HCT116 (cell line): ENCODE measurements around the gene LRG1. TPM values are rescaled to one million over a fixed set of nuclear protein-coding genes. Genes with fewer than 3 reads are reported as not detected.

ENCODE experiments used
- ATAC-seq: fragments of 200-7000 bp; cut with Tn5 transposase; 2 replicates; pipeline ENCODE4 v1.9.1; 2020; ENCODE audit warnings: mild to moderate bottlenecking, moderate library complexity
- BruUV-seq: library from RNA; stranded (reverse); fragments of 400-500 nt; replicated peaks from 2 replicates; lab custom pipeline; 2021; lab: Mats Ljungman, UMichigan
- CTCF ChIA-PET: fragments of 300-600 bp; sonication (Branson Sonifier 250); formaldehyde crosslinking; loops from one replicate; lab custom pipeline; 2021; ENCODE audit warnings: antibody characterized with exemption; lab: Charles Lee
- POLR2A ChIA-PET: fragments of 300-600, 350-600 bp; sonication (Branson Sonifier 250); formaldehyde crosslinking; loops from one replicate; lab custom pipeline; 2021; ENCODE audit warnings: antibody characterized with exemption; lab: Charles Lee
- RAD21 ChIA-PET, 2 experiments: fragments of 300-600 bp; sonication (Branson Sonifier 250); formaldehyde crosslinking; loops; one replicate each; lab custom pipeline; 2023; ENCODE audit warnings: low total read pairs in 2 of 2; ENCODE audit not compliant: uncharacterized antibody in 2 of 2, unreplicated experiment in 2 of 2, low non-redundant PET in 1 of 2; lab: Charles Lee
- DNase-seq: peaks from one replicate; pipeline ENCODE4 v3.0.0-alpha.2; 2010; ENCODE audit warnings: low read depth, low spot score
- H2AFZ ChIP-seq: fragments of 200-600 bp; shearing (Covaris generic), sonication (generic); 2 replicates; pipeline ENCODE4 v1.6.1; 2017; ENCODE audit warnings: low read depth, mixed run types, mixed read lengths, antibody characterized with exemption, low read length; ENCODE audit not compliant: poor library complexity, severe bottlenecking
- H3K27ac ChIP-seq: 2 replicates; pipeline ENCODE4 v1.5.1; 2012; ENCODE audit warnings: low read depth, low read length
- H3K27me3 ChIP-seq: fragments of 200-600 bp; sonication (generic); 2 replicates; pipeline ENCODE4 v1.6.1; 2016; ENCODE audit warnings: mixed run types, low read length, mixed read lengths; ENCODE audit not compliant: insufficient read depth
- H3K36me3 ChIP-seq, 2 experiments: fragments of 200-500 bp in 1 of 2; fragments of 200-600 bp in 1 of 2; sonication (Bioruptor generic) in 1 of 2; sonication (generic) in 1 of 2; 2 replicates each; pipeline versions ENCODE4 v1.5.1 to v1.6.1; 2014 to 2016; ENCODE audit warnings: low read length in 2 of 2, inconsistent platforms in 1 of 2, mixed read lengths in 1 of 2, mixed run types in 1 of 2; ENCODE audit not compliant: insufficient read depth in 2 of 2, control insufficient read depth in 1 of 2
- H3K4me1 ChIP-seq, 2 experiments: fragments of 200-600 bp in 1 of 2; sonication (generic) in 1 of 2; 2 replicates each; pipeline versions ENCODE4 v1.5.1 to v1.6.1; 2012 to 2017; ENCODE audit warnings: low read length in 2 of 2, inconsistent platforms in 1 of 2, mild to moderate bottlenecking in 1 of 2, mixed read lengths in 1 of 2, mixed run types in 1 of 2, moderate library complexity in 1 of 2; ENCODE audit not compliant: insufficient read depth in 2 of 2, control insufficient read depth in 1 of 2
- H3K4me2 ChIP-seq: fragments of 200-600 bp; sonication (generic); 2 replicates; pipeline ENCODE4 v1.6.1; 2017; ENCODE audit warnings: mixed run types, low read length, mixed read lengths
- H3K4me3 ChIP-seq, 2 experiments: fragments of 200-600 bp in 1 of 2; sonication (generic) in 1 of 2; replicated peaks in 1 of 2; 2 replicates each; pipeline ENCODE4 v1.5.1; 2011 to 2016; ENCODE audit warnings: low read length in 2 of 2, control low read depth in 1 of 2, low read depth in 1 of 2, mild to moderate bottlenecking in 1 of 2, mixed read lengths in 1 of 2, mixed run types in 1 of 2
- H3K79me2 ChIP-seq: fragments of 200-600 bp; sonication (generic); 2 replicates; pipeline ENCODE4 v1.6.1; 2017; ENCODE audit warnings: mild to moderate bottlenecking, mixed run types, low read length, moderate library complexity, mixed read lengths; ENCODE audit not compliant: insufficient read depth
- H3K9ac ChIP-seq: fragments of 200-600 bp; sonication (generic); 2 replicates; pipeline ENCODE4 v1.6.1; 2016; ENCODE audit warnings: low read length, mixed read lengths
- H3K9me2 ChIP-seq: fragments of 200-600 bp; sonication (generic), shearing (Covaris generic); 2 replicates; pipeline ENCODE4 v1.6.1; 2017; ENCODE audit warnings: mixed run types, mild to moderate bottlenecking, moderate library complexity; ENCODE audit not compliant: insufficient read depth
- H3K9me3 ChIP-seq, 2 experiments: fragments of 200-500 bp in 1 of 2; fragments of 200-600 bp in 1 of 2; sonication (Bioruptor generic) in 1 of 2; sonication (generic) in 1 of 2; 2 replicates each; pipeline ENCODE4 v1.6.1; 2014 to 2017; ENCODE audit warnings: low read length in 2 of 2, mixed read lengths in 2 of 2, inconsistent platforms in 1 of 2, low read depth in 1 of 2, mild to moderate bottlenecking in 1 of 2, mixed run types in 1 of 2, moderate library complexity in 1 of 2; ENCODE audit not compliant: control insufficient read depth in 1 of 2, insufficient read depth in 1 of 2
- H4K20me1 ChIP-seq: fragments of 200-600 bp; sonication (generic), shearing (Covaris generic); 2 replicates; pipeline ENCODE4 v1.6.1; 2017; ENCODE audit warnings: mixed run types, mild to moderate bottlenecking, moderate library complexity; ENCODE audit not compliant: insufficient read depth
- CBX3 ChIP-seq: IDR thresholded peaks from 2 replicates; pipeline ENCODE4 v1.6.1; 2012; ENCODE audit warnings: low read depth
- CTCF ChIP-seq, 3 experiments: fragments of 200-600 bp in 1 of 3; sonication (generic) in 1 of 3; IDR thresholded peaks in 2 of 3; conservative IDR thresholded peaks in 1 of 3; 2 replicates each; pipeline ENCODE4 v1.5.1; 2012 to 2017; ENCODE audit warnings: low read depth in 2 of 3, low read length in 2 of 3, antibody characterized with exemption in 1 of 3, borderline replicate concordance in 1 of 3, control low read depth in 1 of 3, mild to moderate bottlenecking in 1 of 3, mixed read lengths in 1 of 3, mixed run types in 1 of 3, moderate library complexity in 1 of 3; ENCODE audit not compliant: insufficient read depth in 1 of 3
- EGR1 ChIP-seq: IDR thresholded peaks from 2 replicates; pipeline ENCODE4 v1.6.1; 2012; ENCODE audit warnings: low read depth
- EZH2 ChIP-seq: fragments of 200-600 bp; sonication (generic); IDR thresholded peaks from 2 replicates; pipeline ENCODE4 v1.6.1; 2017; ENCODE audit warnings: antibody characterized with exemption, mixed run types
- EZH2phosphoT487 ChIP-seq: fragments of 200-600 bp; IDR thresholded peaks from 2 replicates; pipeline ENCODE4 v1.6.1; 2018; ENCODE audit warnings: antibody characterized with exemption, borderline replicate concordance
- FOSL1 ChIP-seq: IDR thresholded peaks from 2 replicates; pipeline ENCODE4 v1.6.1; 2012; ENCODE audit warnings: low read depth
- JUND ChIP-seq: IDR thresholded peaks from 2 replicates; pipeline ENCODE4 v1.6.1; 2012
- POLR2A ChIP-seq: IDR thresholded peaks from 2 replicates; pipeline ENCODE4 v1.7.0; 2011; ENCODE audit warnings: borderline replicate concordance; ENCODE audit not compliant: insufficient read depth, insufficient read length; ENCODE audit errors: extremely low read depth
- SIN3A ChIP-seq: IDR thresholded peaks from 2 replicates; pipeline ENCODE4 v1.6.1; 2012; ENCODE audit warnings: low read depth
- SP1 ChIP-seq: IDR thresholded peaks from 2 replicates; pipeline ENCODE4 v1.6.1; 2012; ENCODE audit warnings: low read depth
- SRF ChIP-seq: IDR thresholded peaks from 2 replicates; pipeline ENCODE4 v1.6.1; 2012; ENCODE audit warnings: low read depth
- TCF7L2 ChIP-seq: IDR thresholded peaks from 2 replicates; pipeline ENCODE4 v1.7.0; 2011; ENCODE audit warnings: borderline replicate concordance, inconsistent platforms; ENCODE audit not compliant: insufficient read depth, insufficient read length; ENCODE audit errors: extremely low read depth
- YY1 ChIP-seq: IDR thresholded peaks from 2 replicates; pipeline ENCODE4 v1.6.1; 2011; ENCODE audit warnings: low read length, low read depth, moderate library complexity, mild to moderate bottlenecking; ENCODE audit not compliant: insufficient replicate concordance; ENCODE audit errors: extremely low read depth
- ZBTB33 ChIP-seq: IDR thresholded peaks from 2 replicates; pipeline ENCODE4 v1.6.1; 2011; ENCODE audit warnings: mild to moderate bottlenecking, low read length, moderate library complexity; ENCODE audit not compliant: insufficient replicate concordance; ENCODE audit errors: extremely low read depth
- ZNF274 ChIP-seq: fragments of 200-500 bp; sonication (Bioruptor generic); IDR thresholded peaks from 2 replicates; pipeline ENCODE4 v1.6.1; 2014; ENCODE audit warnings: mild to moderate bottlenecking, low read depth, low read length, inconsistent platforms
- intact Hi-C: fragments of 100-400 bp; cut with micrococcal nuclease; formaldehyde crosslinking; loops from 2 replicates; pipeline ENCODE4 v1.10.0; 2022
- total RNA-seq: library from RNA; stranded (reverse); gene quantifications from one replicate; pipeline ENCODE4 v1.2.1, GENCODE V29; 2021; ENCODE audit not compliant: unreplicated experiment
- TF ChIP-seq, protein P1 (sequence below): IDR thresholded peaks from 2 replicates; pipeline ENCODE4 v1.6.1; 2012; ENCODE audit warnings: low read depth

Gene LRG1
- total RNA-seq, 1 experiment from 2014 or later, result 1.3 TPM

GRCh38 chr19:4497770-4498389 is 42.0 kb downstream of the LRG1 start:
- Histone ChIP-seq H2AFZ (no peak overlapping the region), H3K36me3 (peaks cover 0 to 20% of the 10 kb centered on the region in 2 experiments; a peak in 2 of 4 replicates), H3K9me3 (no peaks in the 10 kb centered on the region), H3K4me2 (no peak overlapping the region), H3K4me3 (no peak overlapping the region), H4K20me1 (no peaks in the 10 kb centered on the region), H3K27me3 (no peaks in the 10 kb centered on the region), H3K27ac (no peak overlapping the region), H3K9me2 (no peaks in the 10 kb centered on the region), H3K4me1 (peaks cover 0 to 3% of the 10 kb centered on the region in 2 experiments; a peak in 2 of 4 replicates), H3K9ac (no peak overlapping the region)
- RAD21 ChIA-PET, result no interaction called here
- CTCF ChIA-PET, result no interaction called here
- BruUV-seq, result no TSS peak
- POLR2A ChIA-PET, result no interaction called here
- ATAC-seq, result no peak
- intact Hi-C loops, result no loop called here
- DNase-seq, result no peak
- TF ChIP-seq EZH2, result no peak
- no peak for TF ChIP-seq TCF7L2
- no peak for TF ChIP-seq POLR2A
- TF ChIP-seq CBX3, result no peak
- TF ChIP-seq YY1, result no peak
- no peak for TF ChIP-seq EGR1
- no peak for TF ChIP-seq SRF
- no peak for TF ChIP-seq EZH2phosphoT487
- TF ChIP-seq, protein P1, sequence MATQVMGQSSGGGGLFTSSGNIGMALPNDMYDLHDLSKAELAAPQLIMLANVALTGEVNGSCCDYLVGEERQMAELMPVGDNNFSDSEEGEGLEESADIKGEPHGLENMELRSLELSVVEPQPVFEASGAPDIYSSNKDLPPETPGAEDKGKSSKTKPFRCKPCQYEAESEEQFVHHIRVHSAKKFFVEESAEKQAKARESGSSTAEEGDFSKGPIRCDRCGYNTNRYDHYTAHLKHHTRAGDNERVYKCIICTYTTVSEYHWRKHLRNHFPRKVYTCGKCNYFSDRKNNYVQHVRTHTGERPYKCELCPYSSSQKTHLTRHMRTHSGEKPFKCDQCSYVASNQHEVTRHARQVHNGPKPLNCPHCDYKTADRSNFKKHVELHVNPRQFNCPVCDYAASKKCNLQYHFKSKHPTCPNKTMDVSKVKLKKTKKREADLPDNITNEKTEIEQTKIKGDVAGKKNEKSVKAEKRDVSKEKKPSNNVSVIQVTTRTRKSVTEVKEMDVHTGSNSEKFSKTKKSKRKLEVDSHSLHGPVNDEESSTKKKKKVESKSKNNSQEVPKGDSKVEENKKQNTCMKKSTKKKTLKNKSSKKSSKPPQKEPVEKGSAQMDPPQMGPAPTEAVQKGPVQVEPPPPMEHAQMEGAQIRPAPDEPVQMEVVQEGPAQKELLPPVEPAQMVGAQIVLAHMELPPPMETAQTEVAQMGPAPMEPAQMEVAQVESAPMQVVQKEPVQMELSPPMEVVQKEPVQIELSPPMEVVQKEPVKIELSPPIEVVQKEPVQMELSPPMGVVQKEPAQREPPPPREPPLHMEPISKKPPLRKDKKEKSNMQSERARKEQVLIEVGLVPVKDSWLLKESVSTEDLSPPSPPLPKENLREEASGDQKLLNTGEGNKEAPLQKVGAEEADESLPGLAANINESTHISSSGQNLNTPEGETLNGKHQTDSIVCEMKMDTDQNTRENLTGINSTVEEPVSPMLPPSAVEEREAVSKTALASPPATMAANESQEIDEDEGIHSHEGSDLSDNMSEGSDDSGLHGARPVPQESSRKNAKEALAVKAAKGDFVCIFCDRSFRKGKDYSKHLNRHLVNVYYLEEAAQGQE, result no peak
- TF ChIP-seq SP1, result no peak
- no peak for TF ChIP-seq SIN3A
- no peak for TF ChIP-seq CTCF (IDR thresholded peaks at IDR 0.05 in 2 of 3, conservative IDR thresholded peaks at IDR 0.05 in 1 of 3; ENCODE audit: borderline replicate concordance in 1 of 3, insufficient read depth in 1 of 3, low read depth in 2 of 3, low read length in 2 of 3)
- TF ChIP-seq ZBTB33, result no peak
- no peak for TF ChIP-seq JUND
- no peak for TF ChIP-seq ZNF274
- no peak for TF ChIP-seq FOSL1
- TF ChIP-seq, all 23 proteins: peak for 0
- no peaks in the 10 kb centered on the region for H3K79me2 ChIP-seq
